Measurements from ENCODE around the gene MPND.

MPND gene

DNA sequence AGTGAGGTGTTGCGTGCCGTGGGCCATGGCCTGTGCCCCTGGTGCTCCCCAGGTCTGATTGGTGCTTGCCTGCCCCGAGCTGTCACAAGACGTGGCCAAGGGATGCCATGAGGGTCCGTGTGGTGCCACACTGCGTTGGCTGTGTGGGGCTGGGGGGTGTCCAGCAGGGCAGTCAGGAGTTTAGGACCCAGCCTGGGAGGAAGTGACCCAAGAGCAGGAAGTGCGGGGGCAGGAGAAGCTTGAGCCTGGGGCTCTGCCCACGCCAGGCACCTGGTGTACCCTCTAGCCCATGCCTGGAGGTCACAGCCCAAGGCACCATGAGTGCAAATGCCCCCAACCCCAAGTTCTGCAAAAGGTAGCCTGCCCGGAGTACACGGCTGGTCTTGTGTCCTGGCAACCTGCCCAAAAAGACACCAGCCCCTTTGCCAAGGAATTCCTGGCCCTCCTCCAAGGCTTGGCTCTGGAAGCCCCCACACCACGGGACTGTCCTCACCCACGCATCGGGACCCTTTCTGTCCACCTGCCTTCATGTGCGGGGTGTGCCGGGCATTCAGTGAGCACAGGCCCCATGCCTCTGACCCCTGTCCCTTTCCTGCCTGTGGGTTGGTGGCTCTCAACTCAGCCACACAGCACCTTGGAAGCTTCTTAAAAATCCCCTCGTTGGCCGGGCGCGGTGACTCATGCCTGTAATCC, 24.9 kb downstream of the MPND start:
- DNase-seq = no peak

GRCh38 chr19:4369109-4369887, 25.9 kb downstream of the MPND start:
- DNase-seq = no peak

- no peak for DNase-seq
These were observed 26.5 kb downstream of the MPND start for GRCh38 chr19:4369888-4370260.

- no peak for DNase-seq
These were observed 27.2 kb downstream of the MPND start for GRCh38 chr19:4370418-4371041.

GRCh38 chr19:4371247-4372164, 28.1 kb downstream of the MPND start:
- DNase-seq = no peak

DNA sequence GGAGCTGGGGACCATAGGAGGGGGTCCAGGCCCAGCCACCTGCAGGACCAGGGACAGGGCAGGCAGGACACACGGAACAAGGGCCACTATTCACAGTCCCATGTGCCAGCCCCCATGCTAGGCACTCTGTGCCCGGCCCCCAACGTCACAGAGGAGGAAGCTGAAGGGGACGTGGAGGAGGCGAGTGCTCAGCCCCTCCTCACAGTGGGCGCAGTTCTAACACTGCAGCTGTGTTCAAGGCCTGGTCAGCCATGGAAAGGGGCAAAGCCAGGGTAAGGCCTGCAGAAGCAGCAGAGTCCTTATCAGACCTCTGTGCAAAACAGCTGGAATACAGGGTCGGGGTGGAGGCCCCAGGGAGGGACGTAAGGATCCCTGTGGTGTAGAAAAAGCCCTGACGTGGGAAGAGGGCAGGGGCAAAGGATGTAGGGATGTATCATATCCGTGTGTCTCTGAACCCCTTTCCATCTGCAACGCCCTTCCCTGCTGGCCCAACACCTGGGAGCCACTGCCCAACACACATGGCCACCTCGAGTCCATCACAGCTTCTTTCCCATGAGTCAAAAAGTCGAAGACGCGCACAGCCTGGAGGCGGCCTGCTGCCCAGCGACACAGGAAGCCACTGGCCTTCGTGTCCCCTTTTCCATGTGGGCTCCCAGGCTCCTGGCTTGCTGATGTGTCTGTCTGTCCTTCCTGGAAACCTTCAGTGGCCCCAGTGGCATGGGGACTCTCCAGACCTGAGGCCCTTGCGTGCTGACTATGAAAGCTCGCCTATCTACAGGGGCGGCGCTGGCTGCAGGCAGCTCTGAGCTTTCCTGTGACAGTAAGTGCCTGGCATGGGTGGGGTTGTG, 29.0 kb downstream of the MPND start:
- no peak for DNase-seq

DNA sequence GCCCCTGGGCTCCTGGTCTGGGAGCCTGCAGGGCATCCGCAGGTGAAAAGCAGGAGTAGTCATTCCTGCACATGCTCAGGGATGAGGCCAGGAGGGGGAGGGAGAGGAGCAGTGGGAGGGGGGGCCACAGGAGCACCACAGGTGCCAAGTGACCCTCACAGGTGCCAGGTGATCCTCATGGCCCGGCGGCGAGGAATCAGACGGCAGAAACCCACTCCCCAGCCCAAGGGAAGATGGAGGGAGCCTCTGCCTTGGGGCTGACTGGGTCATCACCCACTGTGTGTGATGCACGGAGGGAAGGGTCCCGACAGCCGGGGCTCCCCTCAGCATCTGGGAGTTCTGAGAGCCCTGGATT, 29.6 kb downstream of the MPND start:
- DNase-seq = no peak

DNA sequence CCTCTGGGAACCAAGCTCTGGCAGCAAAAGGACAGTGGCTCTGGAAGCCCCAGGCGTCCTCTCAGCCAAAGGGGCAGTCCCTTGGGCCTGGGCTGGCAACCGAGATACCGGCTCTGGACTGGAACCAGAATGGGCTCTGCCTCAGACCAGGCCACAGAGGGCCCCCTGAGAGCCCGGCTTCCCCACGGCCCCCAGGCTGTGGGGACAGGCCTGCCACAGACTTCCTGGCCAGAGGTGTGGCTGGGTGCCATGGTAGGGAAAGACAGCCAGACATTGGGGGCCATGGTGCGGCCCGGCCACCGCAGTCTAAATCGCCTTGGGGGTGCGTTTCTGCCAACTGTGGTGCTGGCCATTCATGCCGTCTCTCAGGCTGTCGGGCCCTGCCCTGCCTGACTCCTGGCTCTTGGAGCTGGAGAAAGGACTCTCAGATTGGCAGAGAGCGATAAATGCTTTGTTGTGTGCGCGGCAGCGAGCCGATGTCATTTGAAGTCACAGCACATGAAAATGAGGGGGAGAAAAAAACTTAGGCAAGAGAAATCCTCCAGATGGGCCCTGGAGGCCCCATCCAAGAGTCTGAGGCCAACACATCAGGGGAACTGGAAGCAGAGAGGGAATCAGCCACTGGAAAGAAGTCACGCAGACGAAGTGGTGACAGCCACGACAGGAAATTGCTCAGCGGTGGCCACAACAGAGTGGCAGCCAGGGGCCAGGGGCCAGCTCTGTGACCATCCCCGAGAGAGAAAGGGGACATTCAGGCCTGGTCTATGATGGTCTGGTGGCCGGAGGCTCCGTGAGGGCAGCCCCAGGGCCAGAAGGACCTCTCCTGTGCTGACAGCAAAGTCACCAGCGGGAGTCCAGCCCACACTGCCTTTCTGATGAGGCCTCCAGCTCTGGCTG, 30.5 kb downstream of the MPND start:
- no peak for DNase-seq

DNA sequence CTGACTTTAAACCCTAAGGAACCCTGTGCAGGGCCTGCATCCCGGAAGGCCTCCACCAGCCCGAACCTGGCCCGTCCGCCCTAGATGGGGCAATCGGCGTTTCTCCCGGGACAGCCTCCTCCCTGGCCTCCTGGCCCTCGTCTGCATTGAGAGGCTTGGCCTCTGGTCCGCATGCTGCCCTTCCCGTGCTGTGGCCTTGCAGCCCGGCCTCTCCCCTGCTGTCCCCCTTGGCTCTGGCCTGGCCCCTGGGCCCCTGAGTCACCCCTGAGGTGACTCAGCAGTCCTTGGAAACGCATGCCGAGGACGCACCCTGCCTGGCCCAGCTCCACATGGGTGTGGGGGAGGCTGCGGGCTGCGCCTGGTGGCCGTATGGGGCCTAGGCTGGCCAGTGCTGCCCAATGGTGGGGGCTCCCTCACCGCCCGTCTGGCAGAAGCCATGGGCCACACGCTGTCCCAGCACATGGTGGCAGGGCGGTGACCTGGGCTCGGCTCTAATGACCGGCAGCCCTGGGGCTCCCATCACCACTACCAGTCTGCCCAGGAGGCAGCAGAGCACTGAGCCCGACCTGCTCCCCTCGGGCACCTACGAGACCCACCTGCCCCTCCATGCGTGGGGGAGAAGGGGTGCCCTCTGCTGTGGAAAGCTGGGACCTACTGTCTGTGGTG, 31.3 kb downstream of the MPND start:
- DNase-seq = peak; percentile 44

GRCh38 chr19:4375164-4376027, 32.0 kb downstream of the MPND start:
- DNase-seq = peak; percentile 67

DNA sequence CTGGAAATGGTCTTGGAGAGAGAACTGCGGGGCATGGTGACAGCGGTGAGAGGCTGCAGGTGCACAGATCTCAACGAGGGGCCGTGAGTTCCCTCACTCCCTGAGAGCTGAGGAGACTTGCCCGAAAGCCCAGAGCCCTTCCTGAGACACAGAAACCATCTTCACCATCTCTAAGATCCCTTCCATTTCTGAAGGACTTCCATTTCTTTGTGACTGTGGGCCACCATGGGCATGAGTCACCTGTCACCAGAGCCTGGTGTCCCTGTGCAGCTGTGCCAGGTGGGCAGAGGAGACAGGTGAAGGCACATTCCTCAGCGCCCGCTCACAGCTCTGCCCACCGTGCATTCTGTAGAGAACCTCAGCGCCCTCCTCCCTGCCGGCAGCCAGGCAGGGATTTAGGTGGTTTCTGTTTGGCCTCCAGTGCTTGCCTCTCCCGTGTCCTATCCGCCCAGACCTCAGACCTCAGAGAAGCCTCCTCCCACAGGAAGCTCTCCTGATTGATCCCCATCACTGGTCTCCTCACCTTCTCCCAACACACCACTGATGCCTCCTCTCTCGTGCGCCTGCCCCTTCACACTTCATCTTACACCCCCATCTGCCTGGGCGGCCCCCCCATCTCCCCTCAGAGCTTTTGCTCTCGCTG, 32.8 kb downstream of the MPND start:
- no peak for DNase-seq

DNA sequence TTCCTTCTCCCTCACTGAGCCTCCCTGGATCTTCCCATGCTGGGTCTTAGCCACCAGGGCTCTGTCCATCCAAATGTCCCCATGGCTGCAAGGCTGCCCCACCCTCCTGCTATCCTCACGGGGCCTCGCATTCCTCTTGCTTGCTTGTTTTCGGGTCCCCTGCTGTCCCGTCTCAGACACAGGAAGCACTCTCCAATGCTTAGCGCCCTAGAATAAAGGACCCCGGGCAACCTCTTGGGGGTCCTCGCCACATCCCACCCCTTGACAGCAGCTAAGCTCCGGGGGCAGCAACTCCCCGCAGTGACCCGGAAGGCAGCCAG, 33.3 kb downstream of the MPND start:
- DNase-seq = no peak

DNA sequence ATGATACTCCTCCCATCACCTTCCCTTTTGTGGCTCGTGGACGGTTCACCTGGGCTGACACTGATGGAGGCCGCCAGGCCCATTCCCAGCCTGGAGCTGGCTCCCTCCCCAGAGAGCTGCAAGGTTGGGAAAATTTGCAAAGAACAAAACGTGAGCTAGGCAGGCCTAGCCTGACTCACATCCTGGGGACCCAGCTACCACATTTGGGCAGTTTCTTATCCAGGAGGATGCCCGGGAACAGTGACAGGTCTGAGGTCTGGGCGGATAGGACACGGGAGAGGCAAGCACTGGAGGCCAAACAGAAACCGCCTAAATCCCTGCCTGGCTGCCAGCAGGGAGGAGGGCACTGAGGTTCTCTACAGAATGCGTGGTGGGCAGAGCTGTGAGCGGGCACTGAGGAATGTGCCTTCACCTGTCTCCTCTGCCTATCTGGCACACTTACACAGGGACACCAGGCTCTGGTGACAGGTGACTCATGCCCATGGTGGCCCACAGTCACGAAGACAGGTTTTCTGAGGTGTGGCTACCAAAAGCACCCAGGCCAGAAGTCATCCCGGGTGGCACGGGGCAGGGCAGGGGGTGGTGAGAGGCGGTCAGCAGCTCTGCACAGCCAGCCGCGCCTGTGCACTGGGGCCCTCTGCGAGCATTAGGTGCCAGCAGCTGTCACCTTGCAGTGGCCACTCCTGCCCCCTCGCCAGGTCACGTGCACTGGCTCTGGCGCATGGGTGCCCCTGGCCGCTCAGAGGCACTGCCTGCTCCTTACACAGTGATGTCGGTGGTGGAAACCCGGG, 33.8 kb downstream of the MPND start:
- no peak for DNase-seq

DNA sequence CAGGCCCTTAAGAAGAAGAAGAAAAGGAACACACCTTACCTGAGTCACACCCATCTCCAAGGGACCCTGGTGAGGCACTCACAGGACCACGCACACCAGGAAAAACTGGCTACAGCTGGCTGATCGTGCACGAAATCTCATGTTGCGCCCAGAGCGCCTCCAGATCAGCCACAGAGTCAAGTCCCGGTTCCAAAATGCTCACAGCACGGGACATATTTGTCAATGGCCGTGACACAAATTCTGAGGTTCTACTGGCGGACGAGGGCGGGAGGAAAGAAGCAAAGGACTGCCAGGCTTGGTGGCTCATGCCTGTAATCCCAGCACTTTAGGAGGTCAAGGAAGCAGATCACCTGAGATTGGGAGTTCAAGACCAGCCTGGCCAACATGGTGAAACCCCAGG, 35.5 kb downstream of the MPND start:
- DNase-seq = no peak

GRCh38 chr19:4379383-4380253, 36.3 kb downstream of the MPND start:
- DNase-seq = no peak

- DNase-seq = no peak
These were observed 36.9 kb downstream of the MPND start for GRCh38 chr19:4380254-4380727.
